Peyer's patch (tissue), 4 donors: ENCODE results near the gene GAL3ST3. TPM values are rescaled to one million over a fixed set of nuclear protein-coding genes. Genes with fewer than 3 reads are reported as not detected.

Experiments used
- DNase-seq, 3 donors: peaks; one replicate each; pipeline ENCODE4 v3.0.0-alpha.2; 2017 to 2019
- H3K27ac ChIP-seq, 4 donors: fragments of 200-600 bp; sonication (generic); one replicate each; pipeline ENCODE4 v1.5.1; 2016 to 2019
- H3K27me3 ChIP-seq, 2 donors: fragments of 200-600 bp; sonication (generic); one replicate each; pipeline ENCODE4 v1.5.1; 2019
- H3K36me3 ChIP-seq, 3 donors: fragments of 200-600 bp; sonication (generic); one replicate each; pipeline ENCODE4 v1.5.1; 2016 to 2019
- H3K4me1 ChIP-seq, 4 donors: fragments of 200-600 bp; sonication (generic); one replicate each; pipeline ENCODE4 v1.5.1; 2016 to 2019
- H3K4me3 ChIP-seq, 4 donors: fragments of 200-600 bp; sonication (generic); 1 replicate in 3 of 4; 2 replicates in 1 of 4; pipeline ENCODE4 v1.5.1; 2016 to 2019; ENCODE audit warnings: mild to moderate bottlenecking in 1 of 4
- H3K9me3 ChIP-seq, 4 donors: fragments of 200-600 bp; sonication (generic); one replicate each; pipeline ENCODE4 v1.5.1; 2016 to 2019; ENCODE audit warnings: mild to moderate bottlenecking in 1 of 4
- POLR2A ChIP-seq, 2 donors: fragments of 450-650 bp; IDR thresholded peaks; one replicate each; pipeline ENCODE4 v1.5.1; 2017; ENCODE audit warnings: antibody characterized with exemption in 2 of 2, mild to moderate bottlenecking in 2 of 2, moderate library complexity in 2 of 2
- total RNA-seq, 4 donors: library from RNA; depleted of rRNA; stranded (reverse); fragments of >200 nt; gene quantifications; one replicate each; pipeline ENCODE4 v1.1.0, GENCODE V29; 2016
- TF ChIP-seq, protein P1 (sequence below), 6 experiments: fragments of 450-650 bp in 4 of 6; fragments of 200-600 bp in 2 of 6; sonication (generic) in 1 of 6; IDR thresholded peaks; one replicate each; pipeline ENCODE4 v1.5.1; 2017 to 2019; ENCODE audit warnings: antibody characterized with exemption in 6 of 6, mild to moderate bottlenecking in 3 of 6, moderate library complexity in 1 of 6

GAL3ST3 gene
- total RNA-seq, 4 donors from 2014 or later: not detected

DNA sequence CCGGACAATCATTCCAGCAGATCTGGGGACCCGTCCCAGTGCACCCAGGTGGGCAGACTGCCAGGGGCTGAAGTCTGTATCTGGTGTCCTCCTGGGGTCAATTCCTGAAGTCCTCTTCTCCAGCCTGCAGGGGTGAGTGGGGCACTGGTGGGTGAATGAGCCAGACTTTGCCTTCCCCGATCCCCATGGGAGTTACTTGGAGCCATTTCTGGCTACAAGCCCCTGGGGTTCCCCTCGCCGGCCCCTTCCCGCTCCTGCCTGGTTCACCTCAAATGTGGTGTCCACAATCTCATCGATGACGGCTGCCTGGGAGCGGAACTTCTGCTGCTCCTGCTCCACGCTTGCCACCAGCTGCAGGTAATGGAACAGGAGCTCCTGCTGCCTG is 32.2 kb downstream of the GAL3ST3 start:
- Histone ChIP-seq H3K4me3 (no peak overlapping the region), H3K9me3 (no peaks in the 10 kb centered on the region), H3K36me3 (no peaks in the 10 kb centered on the region), H3K4me1 (peaks cover 0 to 4% (median under 1%) of the 10 kb centered on the region in 4 donors), H3K27me3 (peaks cover 0 to 13% of the 10 kb centered on the region in 2 donors), H3K27ac (no peak overlapping the region)
- TF ChIP-seq, protein P1, sequence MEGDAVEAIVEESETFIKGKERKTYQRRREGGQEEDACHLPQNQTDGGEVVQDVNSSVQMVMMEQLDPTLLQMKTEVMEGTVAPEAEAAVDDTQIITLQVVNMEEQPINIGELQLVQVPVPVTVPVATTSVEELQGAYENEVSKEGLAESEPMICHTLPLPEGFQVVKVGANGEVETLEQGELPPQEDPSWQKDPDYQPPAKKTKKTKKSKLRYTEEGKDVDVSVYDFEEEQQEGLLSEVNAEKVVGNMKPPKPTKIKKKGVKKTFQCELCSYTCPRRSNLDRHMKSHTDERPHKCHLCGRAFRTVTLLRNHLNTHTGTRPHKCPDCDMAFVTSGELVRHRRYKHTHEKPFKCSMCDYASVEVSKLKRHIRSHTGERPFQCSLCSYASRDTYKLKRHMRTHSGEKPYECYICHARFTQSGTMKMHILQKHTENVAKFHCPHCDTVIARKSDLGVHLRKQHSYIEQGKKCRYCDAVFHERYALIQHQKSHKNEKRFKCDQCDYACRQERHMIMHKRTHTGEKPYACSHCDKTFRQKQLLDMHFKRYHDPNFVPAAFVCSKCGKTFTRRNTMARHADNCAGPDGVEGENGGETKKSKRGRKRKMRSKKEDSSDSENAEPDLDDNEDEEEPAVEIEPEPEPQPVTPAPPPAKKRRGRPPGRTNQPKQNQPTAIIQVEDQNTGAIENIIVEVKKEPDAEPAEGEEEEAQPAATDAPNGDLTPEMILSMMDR (IDR thresholded peaks at IDR 0.05): no peak
- no peak for TF ChIP-seq POLR2A (IDR thresholded peaks at IDR 0.05)
- no peak for DNase-seq

DNA sequence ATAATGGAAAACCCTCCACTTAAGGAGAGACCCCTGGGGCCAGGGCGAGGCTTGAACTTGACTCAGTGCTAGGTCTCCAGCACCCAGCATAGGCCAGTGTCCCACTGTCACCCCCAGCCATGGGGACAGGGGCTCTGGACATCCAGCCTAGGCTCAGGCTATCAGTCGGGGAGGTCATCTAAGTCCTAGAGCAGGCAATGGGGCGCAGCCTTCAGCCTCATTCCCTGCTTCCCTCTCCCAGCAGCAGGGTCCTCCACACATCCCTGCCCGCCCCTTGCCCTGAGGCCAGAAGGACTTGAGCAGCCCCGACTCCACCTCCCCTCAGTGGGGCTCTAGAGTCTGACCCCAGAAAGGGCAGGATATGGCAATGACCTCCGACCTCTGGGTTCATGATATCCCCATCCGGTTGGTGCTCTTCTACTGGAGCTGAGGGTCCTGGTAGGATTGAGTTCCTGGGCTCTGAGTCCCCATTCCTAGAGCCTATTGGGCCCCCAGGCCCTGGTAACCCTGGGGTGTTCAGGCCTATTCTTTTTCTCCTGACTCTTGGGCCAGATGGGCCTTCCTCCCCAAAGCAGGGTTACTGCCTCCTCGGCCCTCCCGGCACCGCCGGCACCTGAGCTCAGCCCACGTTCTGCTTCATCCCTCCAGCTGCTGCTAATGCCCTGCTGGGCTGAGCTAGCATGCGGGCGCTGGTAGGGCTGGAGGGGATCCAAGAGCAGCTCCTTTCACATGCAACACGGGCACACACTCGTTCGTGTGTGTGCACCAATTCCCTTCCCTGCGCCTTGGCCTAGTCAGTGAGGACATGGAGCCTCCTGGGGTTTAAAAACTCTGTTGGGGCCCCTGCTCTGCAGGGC is 32.8 kb downstream of the GAL3ST3 start:
- no peak overlapping the region for H3K4me3 ChIP-seq

DNA sequence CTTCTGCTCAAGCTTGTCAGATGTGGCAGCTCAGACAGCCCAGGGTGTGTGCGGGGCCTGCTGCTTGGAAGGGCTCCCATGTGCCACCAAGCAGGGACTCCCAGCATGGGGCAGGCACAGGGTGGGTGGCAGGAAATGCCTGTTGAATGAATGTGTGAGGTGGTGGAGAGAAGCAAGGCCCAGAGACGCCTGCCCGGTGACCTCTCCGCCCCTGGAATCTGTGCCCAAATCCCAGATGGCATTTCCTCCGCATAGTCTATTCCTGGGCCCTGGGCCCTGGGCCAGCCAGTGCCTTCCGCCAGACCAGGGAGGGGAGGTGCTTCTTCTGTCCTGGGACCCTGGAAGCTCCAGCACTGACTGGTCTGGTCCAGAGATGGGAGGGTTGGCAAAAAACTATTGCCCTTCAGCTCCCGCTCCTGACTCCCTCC is 33.5 kb downstream of the GAL3ST3 start:
- H3K27me3 ChIP-seq: peaks cover 0 to 17% of the 10 kb centered on the region in 2 donors
- no peak overlapping the region for H3K27ac ChIP-seq
- no peaks in the 10 kb centered on the region for H3K36me3 ChIP-seq
- no peak for DNase-seq
- H3K9me3 ChIP-seq: no peaks in the 10 kb centered on the region
- no peak for TF ChIP-seq POLR2A (IDR thresholded peaks at IDR 0.05)
- TF ChIP-seq, protein P1 (IDR thresholded peaks at IDR 0.05): no peak
- H3K4me1 ChIP-seq: peaks cover 0 to 6% (median 1%) of the 10 kb centered on the region in 4 donors
- no peak overlapping the region for H3K4me3 ChIP-seq

More for the DNA sequence above, 32.8 kb downstream of the GAL3ST3 start:
- H3K36me3 ChIP-seq: no peaks in the 10 kb centered on the region
- H3K4me1 ChIP-seq: peaks cover 0 to 6% (median 1%) of the 10 kb centered on the region in 4 donors
- no peak for DNase-seq
- TF ChIP-seq, protein P1 (IDR thresholded peaks at IDR 0.05): no peak
- TF ChIP-seq POLR2A (IDR thresholded peaks at IDR 0.05): no peak
- H3K27me3 ChIP-seq: peaks cover 0 to 17% of the 10 kb centered on the region in 2 donors
- no peaks in the 10 kb centered on the region for H3K9me3 ChIP-seq
- H3K27ac ChIP-seq: no peak overlapping the region

DNA sequence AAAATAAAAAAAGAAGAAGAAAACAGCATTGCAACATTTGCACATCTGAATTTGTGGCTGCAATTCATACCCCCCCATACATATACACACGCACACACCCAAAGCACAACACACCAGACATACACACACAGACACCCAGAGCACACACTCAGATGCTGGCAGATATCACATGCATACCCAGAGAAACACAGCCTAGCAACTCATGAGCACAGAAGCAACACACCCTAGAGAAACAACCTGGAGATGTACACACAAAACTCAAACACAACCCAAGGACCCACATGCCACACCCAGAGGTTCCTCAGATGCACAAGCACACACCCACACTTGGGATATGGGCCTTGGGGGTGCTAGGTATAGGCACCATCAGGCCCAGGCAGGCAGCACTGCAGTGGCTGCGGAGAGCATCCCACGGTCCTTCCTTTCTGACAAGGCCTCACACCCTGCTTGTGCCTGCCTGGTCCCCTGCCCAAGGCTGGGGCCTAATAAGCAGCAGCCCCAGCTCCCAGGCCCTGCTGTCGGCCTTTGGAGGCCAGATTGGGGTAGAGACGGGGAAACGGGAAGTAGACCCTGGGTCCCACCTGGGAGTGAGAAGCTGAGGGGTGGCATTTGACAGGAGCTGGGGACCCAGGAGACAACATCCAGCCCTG is 34.0 kb downstream of the GAL3ST3 start:
- Histone ChIP-seq H3K4me1 (peaks cover 0 to 6% (median 1%) of the 10 kb centered on the region in 4 donors), H3K4me3 (no peak overlapping the region), H3K27ac (no peak overlapping the region), H3K36me3 (no peaks in the 10 kb centered on the region), H3K27me3 (peaks cover 0 to 17% of the 10 kb centered on the region in 2 donors), H3K9me3 (no peaks in the 10 kb centered on the region)
- TF ChIP-seq, protein P1 (IDR thresholded peaks at IDR 0.05): no peak
- TF ChIP-seq POLR2A (IDR thresholded peaks at IDR 0.05): no peak
- no peak for DNase-seq

DNA sequence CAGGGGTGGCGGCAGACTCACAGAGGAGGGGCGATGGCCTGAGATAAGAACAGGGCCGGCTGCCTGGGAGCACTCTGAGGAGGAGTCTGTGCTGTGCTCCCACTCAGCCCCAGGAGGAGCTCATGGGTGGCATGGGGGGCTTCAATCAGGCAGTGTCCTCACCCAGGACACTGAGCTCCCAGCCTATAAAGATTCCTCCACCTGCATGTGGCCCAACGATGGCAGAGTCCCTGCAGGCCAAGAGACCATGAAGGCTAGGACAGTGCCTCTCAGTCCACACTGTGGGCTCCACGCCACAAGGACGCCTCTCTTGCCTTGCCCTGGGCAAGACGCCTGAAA is 35.2 kb downstream of the GAL3ST3 start:
- peaks cover 0 to 17% of the 10 kb centered on the region in 2 donors for H3K27me3 ChIP-seq
- H3K36me3 ChIP-seq: no peaks in the 10 kb centered on the region
- H3K9me3 ChIP-seq: no peaks in the 10 kb centered on the region
- no peak overlapping the region for H3K27ac ChIP-seq
- no peak overlapping the region for H3K4me3 ChIP-seq
- no peak for DNase-seq
- TF ChIP-seq, protein P1 (IDR thresholded peaks at IDR 0.05): no peak
- TF ChIP-seq POLR2A (IDR thresholded peaks at IDR 0.05): no peak
- H3K4me1 ChIP-seq: peaks cover 0 to 6% (median 1%) of the 10 kb centered on the region in 4 donors
